ENCODE data around the gene UNCX.

Gene UNCX

DNA sequence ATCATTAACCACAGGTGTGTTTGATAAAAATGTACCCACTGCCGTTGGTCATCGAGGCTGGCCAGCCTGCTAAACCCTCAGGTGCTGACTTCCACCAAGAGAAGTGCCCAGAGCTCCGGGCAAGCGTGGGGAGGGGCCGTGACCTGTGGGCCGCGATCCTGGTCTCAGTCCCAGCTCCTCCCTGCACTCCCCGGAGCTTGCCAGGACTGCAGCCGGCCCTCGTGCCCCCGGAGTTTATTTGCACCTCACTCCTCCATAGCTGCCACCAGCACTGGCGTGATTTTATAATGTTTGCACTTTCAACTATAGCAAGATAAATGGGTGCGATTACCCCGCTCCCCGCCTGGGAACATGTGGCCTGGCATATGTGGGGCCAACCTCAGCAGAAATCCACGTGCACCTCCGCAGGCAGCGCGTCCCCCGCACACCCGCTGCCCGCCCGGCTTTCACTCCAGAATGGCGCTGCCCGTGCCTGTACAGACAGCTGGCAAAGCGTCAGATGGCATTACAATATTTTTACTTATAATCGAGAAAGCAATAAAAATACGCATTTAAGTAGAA lies 30.8 kb downstream of the UNCX start:
- Histone ChIP-seq H3K4me3 (ENCODE audit: low read length, poor library complexity, severe bottlenecking) (no peak overlapping the region), H3F3A (ENCODE audit: low read depth) (no peaks in the 10 kb centered on the region), H3K4me1 (ENCODE audit: insufficient read depth, low read length, poor library complexity, severe bottlenecking) (no peaks in the 10 kb centered on the region), H3K4me2 (ENCODE audit: low read depth, low read length, poor library complexity, severe bottlenecking) (no peak overlapping the region), H3K9me2 (replicated peaks; ENCODE audit: low read depth, low read length) (no peaks in the 10 kb centered on the region), H4K20me1 (ENCODE audit: insufficient read depth, low read length, poor library complexity, severe bottlenecking) (no peaks in the 10 kb centered on the region), H3K79me2 (ENCODE audit: insufficient read depth, low read length) (no peaks in the 10 kb centered on the region), H3K36me3 (ENCODE audit: insufficient read depth, low read length) (no peaks in the 10 kb centered on the region), H3K27me3 (ENCODE audit: insufficient read depth, low read length, poor library complexity, severe bottlenecking) (no peaks in the 10 kb centered on the region), H3K9me3 (ENCODE audit: insufficient read depth, low read depth, low read length) (no peaks in the 10 kb centered on the region), H3K9ac (ENCODE audit: low read depth, low read length, poor library complexity, severe bottlenecking) (no peak overlapping the region), H2AFZ (ENCODE audit: low read length) (no peak overlapping the region)
- TF ChIP-seq EZH2phosphoT487 (IDR thresholded peaks at IDR 0.05; ENCODE audit: borderline replicate concordance) = no peak
- TF ChIP-seq, protein P1, sequence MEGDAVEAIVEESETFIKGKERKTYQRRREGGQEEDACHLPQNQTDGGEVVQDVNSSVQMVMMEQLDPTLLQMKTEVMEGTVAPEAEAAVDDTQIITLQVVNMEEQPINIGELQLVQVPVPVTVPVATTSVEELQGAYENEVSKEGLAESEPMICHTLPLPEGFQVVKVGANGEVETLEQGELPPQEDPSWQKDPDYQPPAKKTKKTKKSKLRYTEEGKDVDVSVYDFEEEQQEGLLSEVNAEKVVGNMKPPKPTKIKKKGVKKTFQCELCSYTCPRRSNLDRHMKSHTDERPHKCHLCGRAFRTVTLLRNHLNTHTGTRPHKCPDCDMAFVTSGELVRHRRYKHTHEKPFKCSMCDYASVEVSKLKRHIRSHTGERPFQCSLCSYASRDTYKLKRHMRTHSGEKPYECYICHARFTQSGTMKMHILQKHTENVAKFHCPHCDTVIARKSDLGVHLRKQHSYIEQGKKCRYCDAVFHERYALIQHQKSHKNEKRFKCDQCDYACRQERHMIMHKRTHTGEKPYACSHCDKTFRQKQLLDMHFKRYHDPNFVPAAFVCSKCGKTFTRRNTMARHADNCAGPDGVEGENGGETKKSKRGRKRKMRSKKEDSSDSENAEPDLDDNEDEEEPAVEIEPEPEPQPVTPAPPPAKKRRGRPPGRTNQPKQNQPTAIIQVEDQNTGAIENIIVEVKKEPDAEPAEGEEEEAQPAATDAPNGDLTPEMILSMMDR (conservative IDR thresholded peaks at IDR 0.05; ENCODE audit: low read length) = no peak

DNA sequence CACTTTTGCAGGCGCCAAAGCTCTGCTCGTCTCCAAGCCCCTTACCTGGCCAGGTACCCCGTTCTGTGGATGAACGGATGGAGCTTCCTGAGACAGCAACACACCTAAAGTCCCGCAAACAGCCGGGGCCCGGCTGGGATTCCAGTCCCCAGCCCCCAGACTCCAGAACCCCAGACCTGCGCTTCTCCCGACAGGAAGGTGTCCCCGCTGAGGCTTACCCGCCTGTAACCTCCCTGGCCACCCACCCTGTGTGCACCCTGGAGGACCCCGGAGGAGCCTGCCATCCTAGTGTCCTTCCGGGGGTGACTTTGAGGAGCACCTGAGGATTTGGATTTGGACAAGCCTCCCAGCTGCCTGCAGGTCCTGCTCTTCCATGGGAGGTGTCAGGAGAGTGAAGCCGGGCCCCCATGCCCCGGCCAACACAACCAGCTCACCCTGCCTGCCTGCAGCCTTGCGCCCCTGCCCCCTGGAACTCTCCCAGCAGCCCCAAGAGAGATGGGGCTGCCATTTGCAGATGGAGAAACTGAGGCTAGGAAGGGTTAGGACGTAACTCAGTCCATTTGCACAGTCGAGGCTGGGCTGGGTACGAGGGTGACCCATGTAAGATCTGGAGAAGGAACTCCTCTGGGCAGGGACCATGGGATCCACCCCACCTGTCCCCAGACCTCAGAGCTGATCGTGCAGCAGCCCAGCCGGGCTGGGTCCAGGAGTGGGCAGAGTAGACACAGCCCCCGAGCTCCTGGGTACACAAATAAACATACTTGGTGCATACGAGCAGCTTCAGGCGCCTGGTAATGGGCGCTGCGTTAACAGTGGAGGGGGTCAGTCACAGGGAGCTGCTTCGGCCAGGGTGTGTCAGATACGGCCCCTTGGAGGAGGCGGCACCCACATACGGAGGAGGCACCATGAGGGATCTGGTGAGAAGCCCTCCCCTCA lies 31.9 kb downstream of the UNCX start:
- no peak for TF ChIP-seq EZH2phosphoT487 (IDR thresholded peaks at IDR 0.05; ENCODE audit: borderline replicate concordance)
- TF ChIP-seq, protein P1 (conservative IDR thresholded peaks at IDR 0.05; ENCODE audit: low read length) = no peak
- Histone ChIP-seq H2AFZ (ENCODE audit: low read length) (no peak overlapping the region), H3K9ac (ENCODE audit: low read depth, low read length, poor library complexity, severe bottlenecking) (no peak overlapping the region), H3K9me2 (replicated peaks; ENCODE audit: low read depth, low read length) (no peaks in the 10 kb centered on the region), H4K20me1 (ENCODE audit: insufficient read depth, low read length, poor library complexity, severe bottlenecking) (no peaks in the 10 kb centered on the region), H3K79me2 (ENCODE audit: insufficient read depth, low read length) (no peaks in the 10 kb centered on the region), H3K4me3 (ENCODE audit: low read length, poor library complexity, severe bottlenecking) (no peak overlapping the region), H3K4me2 (ENCODE audit: low read depth, low read length, poor library complexity, severe bottlenecking) (no peak overlapping the region), H3F3A (ENCODE audit: low read depth) (no peaks in the 10 kb centered on the region), H3K4me1 (ENCODE audit: insufficient read depth, low read length, poor library complexity, severe bottlenecking) (no peaks in the 10 kb centered on the region), H3K36me3 (ENCODE audit: insufficient read depth, low read length) (no peaks in the 10 kb centered on the region), H3K9me3 (ENCODE audit: insufficient read depth, low read depth, low read length) (no peaks in the 10 kb centered on the region), H3K27me3 (ENCODE audit: insufficient read depth, low read length, poor library complexity, severe bottlenecking) (no peaks in the 10 kb centered on the region)

DNA sequence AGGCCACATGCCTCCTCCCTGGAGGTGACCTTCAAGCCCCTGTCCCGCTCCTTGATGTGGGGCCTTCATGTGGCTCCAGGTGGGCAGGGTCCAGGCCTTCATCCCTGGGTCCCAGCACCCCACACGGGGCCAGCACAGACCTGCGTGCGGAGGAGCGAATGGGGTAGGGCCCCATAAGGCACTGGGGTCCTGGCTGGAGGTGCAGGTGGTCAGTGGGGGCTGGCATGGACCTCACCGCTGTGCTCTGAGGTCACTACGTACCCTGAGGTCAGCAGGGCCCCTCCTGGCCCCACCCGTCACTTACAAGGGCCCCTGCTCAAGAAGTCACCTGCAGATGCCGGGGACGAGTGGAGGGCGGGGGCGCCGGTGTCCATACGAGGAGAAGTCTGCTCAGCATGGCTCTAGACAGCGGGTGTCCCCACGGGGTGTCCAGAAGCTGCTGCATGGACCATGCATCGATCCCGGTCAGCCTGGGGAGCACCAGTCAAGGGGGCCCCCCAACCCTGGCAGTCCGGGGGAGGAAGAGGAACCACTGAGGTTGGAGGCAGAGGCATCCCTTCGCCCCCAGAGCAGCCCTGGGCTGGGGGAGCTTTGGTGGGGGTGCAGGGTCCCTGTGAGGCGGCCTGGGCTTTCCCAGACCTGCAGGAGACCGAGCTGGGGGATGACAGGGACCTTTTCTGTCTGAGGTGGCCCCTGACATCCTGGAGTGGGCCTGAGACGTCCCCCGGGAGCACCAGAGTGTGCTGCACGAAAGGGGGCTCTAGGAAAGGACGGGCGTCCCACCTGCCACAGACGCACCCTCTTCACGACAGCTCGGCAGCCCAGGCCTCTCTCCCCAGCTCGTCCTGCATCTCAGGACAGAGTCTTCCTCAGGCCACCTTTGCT lies 34.6 kb downstream of the UNCX start:
- Histone ChIP-seq H3K4me1 (ENCODE audit: insufficient read depth, low read length, poor library complexity, severe bottlenecking) (no peaks in the 10 kb centered on the region), H3K36me3 (ENCODE audit: insufficient read depth, low read length) (no peaks in the 10 kb centered on the region), H3K27me3 (ENCODE audit: insufficient read depth, low read length, poor library complexity, severe bottlenecking) (no peaks in the 10 kb centered on the region), H3F3A (ENCODE audit: low read depth) (no peaks in the 10 kb centered on the region), H2AFZ (ENCODE audit: low read length) (no peak overlapping the region), H3K4me3 (ENCODE audit: low read length, poor library complexity, severe bottlenecking) (no peak overlapping the region), H3K9ac (ENCODE audit: low read depth, low read length, poor library complexity, severe bottlenecking) (no peak overlapping the region), H4K20me1 (ENCODE audit: insufficient read depth, low read length, poor library complexity, severe bottlenecking) (no peaks in the 10 kb centered on the region), H3K9me2 (replicated peaks; ENCODE audit: low read depth, low read length) (no peaks in the 10 kb centered on the region), H3K79me2 (ENCODE audit: insufficient read depth, low read length) (no peaks in the 10 kb centered on the region), H3K9me3 (ENCODE audit: insufficient read depth, low read depth, low read length) (peaks cover 3% of the 10 kb centered on the region; the same call in 1 of the 2 replicates), H3K4me2 (ENCODE audit: low read depth, low read length, poor library complexity, severe bottlenecking) (no peak overlapping the region)
- TF ChIP-seq EZH2phosphoT487 (IDR thresholded peaks at IDR 0.05; ENCODE audit: borderline replicate concordance) = no peak
- TF ChIP-seq, protein P1 (conservative IDR thresholded peaks at IDR 0.05; ENCODE audit: low read length) = no peak
